Cerebellar cortex (tissue), 1 donor: ENCODE data around the gene ABHD4.
"Not testable (repeated sequence)": the region's sequence is repeated elsewhere in the genome, so short reads cannot be mapped to it uniquely, and the experiment has no call there.

Experiments used
- DNase-seq: peaks from one replicate; pipeline ENCODE4 v3.0.0-alpha.2; 2015; ENCODE audit warnings: low spot score

The ABHD4 gene

DNA sequence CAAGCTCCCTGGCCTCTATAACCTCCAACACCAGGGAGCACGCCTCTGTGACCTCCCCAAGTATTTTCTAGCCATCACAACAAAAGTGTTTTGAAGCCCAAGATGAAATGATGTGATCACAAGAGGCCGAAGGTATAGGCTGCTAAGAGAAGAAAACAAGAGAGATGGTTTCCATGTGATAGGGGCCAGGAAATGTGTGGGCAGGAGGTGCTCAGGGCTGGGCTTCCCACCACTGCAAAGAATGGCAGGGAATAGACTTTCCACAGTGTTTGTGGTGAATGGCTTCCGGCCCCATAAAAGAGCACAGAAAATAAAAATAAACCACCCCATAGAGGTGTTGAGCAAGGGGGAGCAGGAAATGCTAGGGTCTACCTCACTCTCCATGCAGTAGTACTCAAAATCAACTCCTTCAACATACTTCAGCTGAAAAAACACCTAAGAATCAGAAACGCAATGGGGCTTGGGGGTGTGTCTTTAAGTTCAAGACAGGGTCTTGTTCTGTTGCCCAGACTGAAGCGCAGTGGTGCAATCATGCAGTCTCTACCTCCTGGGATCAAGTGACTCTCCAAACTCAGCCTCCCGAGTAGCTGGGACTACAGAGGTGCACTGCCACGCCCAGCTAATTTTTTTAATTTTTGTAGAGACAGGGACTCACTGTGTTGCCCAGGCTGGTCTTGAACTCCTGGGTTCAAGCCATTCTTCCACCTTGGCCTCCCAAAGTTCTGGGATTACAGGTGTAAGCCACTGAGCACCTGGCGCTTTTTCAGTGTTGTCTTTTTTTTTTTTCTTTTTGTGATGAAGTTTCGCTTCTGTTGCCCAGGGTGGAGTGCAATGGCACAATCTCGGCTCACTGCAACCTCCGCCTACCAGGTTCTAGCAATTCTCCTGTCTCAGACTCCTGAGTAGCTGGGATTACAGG lies 36.2 kb upstream of the ABHD4 start:
- DNase-seq, result peak; percentile 25

DNA sequence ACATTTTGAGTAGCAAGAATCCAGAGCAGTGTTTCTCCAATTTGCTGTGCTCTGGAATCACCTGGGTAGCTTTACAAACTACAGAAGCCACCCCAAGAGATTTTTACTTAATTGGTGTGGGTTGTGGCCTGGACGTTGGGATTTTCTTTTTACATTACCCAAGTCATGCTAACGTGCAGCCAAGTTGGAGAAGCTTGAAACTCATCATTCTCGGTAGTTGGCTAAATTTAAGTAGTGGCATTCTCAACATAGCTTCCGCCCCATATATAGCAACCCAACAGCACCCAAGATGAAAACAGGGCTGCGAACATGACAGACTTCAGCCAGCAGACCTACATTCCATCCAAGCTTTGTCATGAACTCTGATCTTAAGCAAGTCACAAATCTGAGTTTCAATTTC lies 34.1 kb upstream of the ABHD4 start:
- DNase-seq, result peak; percentile 26

DNA sequence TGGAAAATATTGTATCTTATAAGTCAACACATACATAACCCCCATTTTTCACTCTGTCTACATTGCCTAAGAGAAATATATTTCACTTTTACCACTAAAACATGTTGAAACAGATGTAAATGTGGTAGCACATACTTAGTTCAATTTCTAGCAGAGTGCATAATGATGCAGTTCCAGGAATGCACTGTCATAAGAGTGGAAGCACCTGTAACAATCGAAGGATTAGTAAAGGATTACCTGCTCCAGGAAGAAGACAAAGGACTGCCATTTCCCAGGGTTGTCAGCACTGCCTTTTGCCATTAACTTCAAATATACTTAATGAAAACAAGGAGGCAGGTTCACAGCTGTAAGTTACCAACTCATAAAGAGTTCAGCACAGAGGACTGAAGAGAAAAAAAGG lies 33.6 kb upstream of the ABHD4 start:
- peak; percentile 38 for DNase-seq

DNA sequence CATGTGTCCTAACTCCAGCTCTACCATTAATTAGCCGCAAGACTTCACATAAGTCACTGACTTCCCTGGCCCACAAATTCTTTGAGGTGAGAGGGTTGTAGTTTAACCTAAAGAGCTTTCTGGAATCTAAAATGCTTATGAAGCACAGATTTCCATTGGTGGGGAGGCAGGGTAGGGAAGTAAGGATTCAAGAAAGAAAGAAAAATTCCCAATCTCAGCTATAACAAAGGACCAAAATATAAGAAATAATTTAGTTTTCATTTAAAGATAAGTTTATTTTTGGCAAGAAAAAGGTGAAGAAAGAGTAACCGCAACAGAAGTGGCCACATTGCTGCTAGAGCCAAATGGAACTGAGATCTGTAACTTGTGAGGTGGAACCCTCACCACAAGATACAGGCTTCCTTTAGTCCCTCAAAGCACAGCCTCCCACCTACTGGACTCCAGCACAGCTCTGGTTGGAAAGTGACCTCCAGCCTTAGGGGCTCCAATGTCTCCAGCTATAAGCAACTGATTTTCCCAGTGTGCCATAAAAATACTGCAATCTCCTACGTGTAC lies 32.6 kb upstream of the ABHD4 start:
- no peak for DNase-seq

DNA sequence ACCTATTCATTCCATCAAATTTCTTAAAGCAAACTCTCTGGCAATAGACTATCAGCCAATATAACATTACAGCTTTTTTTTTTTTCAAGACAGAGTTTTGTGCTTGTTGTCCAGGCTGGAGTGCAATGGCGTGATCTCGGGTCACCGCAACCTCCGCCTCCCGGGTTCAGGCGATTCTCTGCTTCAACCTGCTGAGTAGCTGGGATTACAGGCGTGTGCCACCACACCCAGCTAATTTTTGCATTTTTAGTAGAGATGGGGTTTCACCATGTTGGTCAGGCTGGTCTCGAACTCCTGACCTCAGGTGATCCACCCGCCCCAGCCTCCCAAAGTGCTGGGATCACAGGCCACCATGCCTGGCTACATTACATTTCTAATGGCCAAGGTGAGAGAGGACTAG lies 31.8 kb upstream of the ABHD4 start:
- not testable (repeated sequence) for DNase-seq

DNA sequence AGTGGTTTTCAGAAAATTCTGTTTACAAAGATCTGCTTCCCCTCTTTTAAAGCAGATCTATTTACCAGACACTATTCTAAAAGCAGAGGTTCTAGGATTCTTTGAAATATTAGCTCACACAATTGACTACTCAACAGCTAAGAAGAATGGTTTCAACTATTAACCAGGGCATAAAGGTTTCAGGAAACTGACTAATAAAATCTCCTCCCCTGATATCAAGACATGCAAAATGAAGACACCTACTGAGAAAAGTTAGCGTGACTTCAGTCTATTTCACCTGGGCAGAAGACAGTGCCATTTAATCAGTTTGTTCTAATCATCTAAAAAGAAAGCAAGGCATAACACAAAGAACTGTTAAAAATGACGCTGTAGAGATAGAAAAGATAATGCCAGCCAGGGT lies 31.3 kb upstream of the ABHD4 start:
- no peak for DNase-seq

DNA sequence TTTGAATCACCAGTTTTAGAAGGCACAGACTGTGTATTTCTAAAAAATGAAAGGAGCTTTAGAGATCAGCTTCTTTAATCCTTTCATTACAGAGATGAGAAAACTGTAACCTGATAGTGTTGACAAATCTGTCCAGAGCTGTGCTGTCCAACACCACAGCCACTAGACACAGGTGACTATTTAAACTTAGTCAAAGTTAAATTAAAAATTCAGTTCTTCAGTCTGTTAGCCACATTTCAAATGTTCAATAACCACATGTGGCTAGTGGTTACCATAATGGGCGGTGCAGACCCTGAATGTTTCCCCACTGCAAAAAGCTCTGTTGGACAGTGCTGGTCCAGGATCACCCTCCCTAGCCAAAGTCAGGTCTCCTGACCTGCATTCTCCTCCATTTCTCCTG lies 30.7 kb upstream of the ABHD4 start:
- no peak for DNase-seq

DNA sequence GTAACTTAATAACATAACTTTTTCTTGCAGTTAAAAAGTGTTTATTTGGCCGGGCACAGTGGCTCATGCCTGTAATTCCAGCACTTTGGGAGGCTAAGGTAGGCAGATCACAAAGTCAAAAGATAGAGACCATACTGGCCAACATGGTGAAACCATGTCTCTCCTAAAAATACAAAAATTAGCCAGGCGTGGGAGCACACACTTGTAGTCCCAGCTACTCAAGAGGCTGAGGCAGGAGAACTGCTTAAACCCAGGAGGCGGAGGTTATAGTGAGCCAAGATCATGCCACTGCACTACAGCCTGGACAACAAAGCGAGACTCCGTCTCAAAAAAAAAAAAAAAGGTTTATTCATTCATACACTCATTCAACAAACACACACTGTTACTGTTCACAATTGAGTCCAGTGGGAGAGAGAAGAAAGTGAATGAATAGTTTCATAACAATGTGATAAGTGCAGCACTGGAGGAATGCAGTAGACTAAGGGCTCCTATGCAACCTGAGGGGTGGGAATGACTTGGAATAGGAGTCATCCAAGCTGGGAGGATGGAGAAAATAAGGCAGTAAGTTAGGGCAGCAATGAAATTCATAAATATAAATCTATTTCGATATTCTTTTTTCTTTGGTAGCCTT lies 28.9 kb upstream of the ABHD4 start:
- no peak for DNase-seq

DNA sequence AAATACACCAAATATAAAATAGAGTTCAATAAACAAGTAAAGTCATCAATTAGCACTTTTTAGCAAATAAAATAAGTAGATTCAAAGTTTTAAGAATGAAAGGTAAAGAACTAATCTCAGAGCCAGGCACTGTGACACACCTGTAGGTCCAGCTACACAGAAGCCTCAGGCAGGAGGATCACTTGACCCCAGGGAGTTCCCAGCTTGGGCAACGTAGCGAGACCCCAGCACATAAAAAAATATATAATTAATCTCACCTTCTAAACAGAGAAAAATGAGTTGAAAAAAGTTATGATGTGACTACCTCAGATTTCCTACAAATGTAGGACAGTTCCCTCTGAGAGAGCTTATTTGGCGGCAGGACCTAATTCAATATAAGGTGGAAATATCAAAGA lies 28.4 kb upstream of the ABHD4 start:
- no peak for DNase-seq

DNA sequence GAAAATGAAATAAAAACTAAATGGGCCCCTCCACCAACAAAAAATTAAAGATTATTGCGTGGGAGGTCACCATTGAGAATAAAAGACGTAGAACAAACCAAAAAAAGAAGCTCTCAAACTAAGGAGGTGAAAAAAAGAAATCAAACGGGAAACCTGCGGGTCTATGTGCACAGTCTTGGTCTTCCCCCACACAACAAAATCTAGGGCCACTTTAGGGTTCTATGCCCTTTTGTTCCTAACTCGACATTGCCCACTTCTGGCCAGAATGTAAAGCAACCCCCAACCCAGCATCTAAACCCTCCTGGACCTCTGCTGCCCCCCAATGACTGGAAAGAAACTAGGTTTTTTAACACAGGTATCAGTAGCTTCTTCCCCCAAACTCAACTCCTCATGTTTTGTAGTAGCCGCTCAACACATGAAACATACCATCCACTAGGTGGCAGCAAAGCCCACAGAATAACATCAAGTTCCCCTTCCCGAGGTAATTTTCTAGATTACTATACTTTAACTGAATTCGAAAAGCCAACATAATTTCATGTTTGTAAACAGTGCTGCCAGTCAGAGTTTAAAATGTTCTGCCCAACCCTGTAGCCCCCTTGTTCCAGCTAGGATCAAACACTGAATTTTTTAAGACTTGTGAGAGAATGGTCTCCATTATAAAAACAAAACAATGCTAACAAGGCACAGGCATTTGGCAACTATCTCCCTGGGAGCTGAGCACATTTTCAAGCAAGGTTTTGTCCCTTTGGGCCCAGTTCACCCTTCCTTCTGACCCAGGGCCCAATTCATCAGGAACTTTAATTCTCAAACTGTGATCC lies 27.8 kb upstream of the ABHD4 start:
- DNase-seq, result peak; percentile 94

DNA sequence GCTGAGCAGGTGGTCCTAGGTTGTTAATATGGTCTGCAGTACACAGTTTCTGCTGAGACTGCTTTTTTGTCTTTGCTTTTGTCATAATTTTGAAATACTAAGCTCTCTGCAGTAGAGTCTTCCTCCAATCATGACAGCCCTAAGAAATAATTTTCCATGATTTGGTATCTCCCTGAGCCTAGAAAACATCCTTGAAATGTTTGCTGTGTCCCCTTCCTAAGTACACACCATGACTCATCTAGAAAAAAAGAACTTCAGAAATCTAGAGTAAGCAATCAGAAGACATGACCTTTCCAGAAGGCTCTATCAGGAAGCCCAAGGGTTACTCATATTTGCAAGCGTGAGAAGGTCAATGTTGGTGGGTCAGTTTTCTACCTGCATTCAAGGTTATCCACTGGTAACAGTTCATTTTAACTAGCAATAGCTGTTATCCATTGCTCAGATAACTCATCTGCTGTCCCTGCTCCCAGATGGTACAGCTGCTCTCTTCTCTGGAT lies 25.5 kb upstream of the ABHD4 start:
- no peak for DNase-seq

DNA sequence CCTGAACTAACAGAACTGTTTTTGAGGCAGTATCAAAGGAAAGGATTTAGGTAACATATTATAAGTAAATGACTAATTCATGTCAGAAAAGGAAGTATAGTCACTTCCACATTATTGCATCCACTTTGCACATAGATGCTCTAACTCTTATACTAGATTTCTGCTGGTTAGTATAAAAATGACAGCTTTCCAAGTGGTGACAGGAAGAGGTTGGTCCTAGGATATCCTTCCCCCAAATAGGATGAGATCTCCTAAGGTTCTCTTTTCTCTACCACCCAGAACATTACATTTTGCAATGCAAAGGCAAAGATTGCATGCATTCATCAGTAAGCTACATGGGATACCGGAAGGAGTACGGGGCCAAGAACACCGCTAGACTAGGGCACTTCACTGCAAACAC lies 24.3 kb upstream of the ABHD4 start:
- no peak for DNase-seq

DNA sequence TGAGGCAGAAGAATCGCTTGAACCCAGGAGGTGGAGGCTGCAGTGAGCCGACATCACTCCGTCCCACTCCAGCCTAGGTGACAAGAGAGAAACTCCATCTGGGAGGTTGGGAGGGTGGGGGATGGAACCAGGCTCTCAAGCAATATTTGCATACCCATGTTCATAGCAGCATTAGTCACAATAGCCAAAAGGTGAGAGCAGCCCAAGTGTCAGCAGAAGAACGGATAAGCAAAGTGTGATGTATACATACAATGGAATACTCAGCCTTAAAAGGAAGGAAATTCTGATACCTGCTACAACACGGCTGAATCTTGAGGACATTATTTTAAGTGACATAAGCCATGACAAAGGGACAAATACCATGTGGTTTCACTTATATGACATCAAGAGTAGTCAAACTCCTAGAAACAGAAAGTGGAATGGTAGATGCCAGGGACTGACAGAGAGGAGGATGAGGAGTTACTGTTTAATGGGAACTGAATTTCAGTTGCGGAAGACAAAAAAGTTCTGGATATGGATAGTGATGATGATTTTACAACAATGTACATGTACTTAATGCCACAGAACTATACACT lies 20.7 kb upstream of the ABHD4 start:
- DNase-seq, result no peak

DNA sequence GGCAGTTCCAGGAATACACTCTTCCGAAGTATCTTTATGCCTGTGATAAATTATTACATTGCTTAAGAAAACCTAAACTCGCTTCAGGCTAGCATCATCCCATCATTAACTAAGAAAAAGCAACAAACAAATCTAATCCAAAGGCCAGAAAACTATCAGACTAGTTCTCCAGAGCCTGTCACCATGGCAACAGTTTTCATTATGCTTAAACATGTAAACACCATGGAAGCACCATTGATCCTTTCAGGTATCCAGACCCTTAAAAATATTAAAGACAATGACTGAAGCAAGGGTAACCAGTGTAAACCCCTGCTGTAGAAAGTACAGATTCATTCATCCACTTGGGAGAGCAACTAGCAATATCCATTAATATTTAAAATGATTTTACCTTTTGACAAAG lies 18.9 kb upstream of the ABHD4 start:
- no peak for DNase-seq

DNA sequence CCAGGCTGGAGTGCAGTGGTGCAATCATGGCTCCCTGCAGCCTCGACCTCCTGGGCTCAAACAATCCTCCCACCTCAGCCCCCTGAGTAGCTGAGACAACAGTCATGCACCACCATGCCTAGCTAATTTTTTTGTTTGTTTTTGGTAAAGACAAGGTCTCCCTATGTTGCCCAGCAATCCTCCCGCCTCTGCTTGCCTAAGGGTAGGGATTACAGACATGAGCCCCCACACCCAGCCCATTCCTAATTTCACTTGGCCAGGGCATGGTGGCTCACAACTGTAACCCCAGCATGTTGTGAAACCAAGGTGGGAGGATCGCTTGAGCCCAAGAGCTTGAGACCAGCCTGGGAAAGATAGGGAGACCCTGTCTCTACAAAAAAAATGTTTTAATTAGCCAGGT lies 18.2 kb upstream of the ABHD4 start:
- no peak for DNase-seq

DNA sequence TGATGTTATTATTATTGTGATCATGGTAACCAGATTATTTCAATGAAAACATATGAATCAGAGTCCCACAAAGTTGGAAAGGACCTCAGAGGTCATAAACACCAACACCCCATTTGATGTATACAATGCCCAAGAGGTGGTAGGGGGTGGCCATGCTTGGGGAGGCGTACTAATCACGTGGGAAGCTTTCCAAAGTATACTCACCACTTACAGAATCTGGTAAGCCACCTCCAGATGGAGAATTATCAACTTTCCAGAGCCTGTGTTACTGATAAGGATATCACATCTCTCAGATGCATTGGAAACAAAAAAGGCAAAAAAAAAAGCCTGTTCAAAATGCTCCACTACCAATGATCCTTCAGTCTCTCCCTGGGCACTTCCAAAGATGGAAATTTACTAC lies 17.5 kb upstream of the ABHD4 start:
- no peak for DNase-seq

DNA sequence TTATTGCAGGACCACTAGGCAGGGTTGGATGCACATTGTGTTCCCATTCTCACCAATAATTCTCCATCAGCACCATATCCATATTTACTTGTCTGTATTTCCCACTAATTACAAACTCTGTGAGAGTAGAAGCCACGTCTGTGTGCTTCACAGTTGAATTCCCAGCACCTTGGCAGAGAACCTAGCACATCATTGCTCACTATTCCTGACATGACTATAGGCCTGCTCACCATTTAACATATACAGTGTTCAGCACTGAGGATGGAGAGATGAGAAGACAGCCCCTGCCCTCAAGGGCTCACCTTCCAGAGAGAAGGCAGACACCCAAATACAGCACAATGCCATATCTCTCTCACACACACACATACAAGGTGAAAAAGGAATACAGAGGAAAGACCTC lies 14.1 kb upstream of the ABHD4 start:
- DNase-seq, result no peak

DNA sequence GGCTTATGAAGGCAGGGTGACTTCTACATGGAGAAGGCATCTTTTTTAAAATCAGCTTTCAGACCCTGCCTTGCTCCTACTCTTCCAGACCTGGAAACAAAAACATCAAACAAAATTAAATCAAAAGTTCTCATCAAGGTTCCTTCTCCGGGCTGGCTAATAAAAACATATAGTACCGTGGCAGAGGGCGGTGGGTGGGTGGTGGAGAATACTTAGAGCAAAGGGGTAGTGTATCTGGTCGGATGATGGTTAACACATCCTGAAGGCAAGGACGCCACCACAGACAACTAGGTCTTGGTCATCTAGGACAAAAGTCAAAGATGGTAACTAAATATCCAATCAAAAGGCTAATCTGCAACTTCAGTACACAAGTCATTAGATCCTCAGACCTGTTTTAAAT lies 10.9 kb upstream of the ABHD4 start:
- no peak for DNase-seq

DNA sequence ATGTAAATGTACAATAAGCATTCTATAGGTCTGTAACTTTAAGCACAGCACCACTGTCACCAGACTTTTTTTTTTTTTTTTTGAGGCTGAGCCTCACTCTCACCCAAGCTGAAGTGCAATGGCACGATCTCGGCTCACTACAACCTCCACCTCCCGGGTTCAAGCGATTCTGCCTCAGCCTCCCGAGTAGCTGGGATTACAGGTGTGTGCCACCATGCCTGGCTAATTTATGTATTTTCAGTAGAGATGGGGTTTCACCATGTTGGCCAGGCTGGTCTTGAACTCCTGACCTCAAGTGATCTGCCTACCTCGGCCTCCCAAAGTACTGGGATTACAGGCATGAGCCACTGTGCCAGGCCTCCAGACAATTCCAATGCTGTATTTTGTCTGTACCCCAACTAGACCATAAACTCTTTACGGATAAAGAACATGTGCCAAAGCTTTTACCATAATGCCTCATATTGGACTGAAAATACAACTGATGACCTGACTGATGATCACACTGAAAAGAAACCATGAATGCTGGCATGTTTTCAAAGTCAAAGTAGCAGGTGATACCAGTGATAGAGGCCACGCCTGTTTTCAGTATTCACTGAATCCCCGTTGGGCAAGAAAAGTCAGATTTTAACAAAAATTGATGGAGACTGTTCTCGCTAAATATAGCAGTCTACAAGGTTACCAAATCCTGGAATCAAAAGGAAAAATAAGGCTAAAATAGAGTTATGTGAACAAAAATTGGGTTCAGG lies 10.2 kb upstream of the ABHD4 start:
- DNase-seq, result not testable (repeated sequence)

DNA sequence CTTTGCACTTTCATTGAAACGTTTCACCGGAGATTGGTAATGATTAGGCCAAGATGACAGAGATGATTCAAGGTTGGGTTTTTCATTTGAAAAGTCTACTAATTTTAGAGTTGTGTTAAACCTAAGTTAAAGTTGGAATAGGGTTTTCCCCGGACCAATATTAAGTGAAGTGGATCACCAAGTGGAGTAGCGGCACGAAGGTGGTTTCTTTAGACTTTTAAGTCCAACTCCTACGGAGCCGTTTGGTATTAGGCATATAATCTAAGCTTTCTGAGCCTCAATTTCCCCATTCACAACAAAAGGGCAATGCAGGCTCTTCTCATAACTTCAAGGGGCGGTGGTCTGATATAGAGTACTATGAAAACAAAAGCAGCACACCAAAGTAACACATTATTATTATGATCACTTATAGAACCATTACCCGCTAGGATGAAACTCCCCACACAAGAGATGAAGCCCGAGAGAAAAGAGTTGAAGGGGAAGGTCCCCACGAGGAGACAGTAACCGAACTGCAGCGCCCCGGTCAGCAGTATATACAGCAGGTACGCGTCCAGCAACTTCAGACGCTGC lies 9.5 kb upstream of the ABHD4 start:
- DNase-seq, result no peak
